Endothelial cell (in vitro differentiated cells): ENCODE results near the gene HLCS. TPM values are rescaled to one million over a fixed set of nuclear protein-coding genes. Genes with fewer than 3 reads are reported as not detected.

Experiments
- DNase-seq: peaks from one replicate; pipeline ENCODE4 v3.0.0; 2021; ENCODE audit warnings: low spot score
- H3K27ac Mint-ChIP-seq: one replicate; pipeline ENCODE4 v1.8.0; 2021; ENCODE audit warnings: mixed read lengths, inconsistent platforms; ENCODE audit not compliant: unreplicated experiment
- H3K27me3 Mint-ChIP-seq: one replicate; pipeline ENCODE4 v1.8.0; 2021; ENCODE audit warnings: mild to moderate bottlenecking, moderate library complexity, mixed read lengths, inconsistent platforms; ENCODE audit not compliant: unreplicated experiment
- H3K36me3 Mint-ChIP-seq: one replicate; pipeline ENCODE4 v1.8.0; 2021; ENCODE audit warnings: mild to moderate bottlenecking, low read depth, mixed read lengths, inconsistent platforms; ENCODE audit not compliant: unreplicated experiment
- H3K4me1 Mint-ChIP-seq: one replicate; pipeline ENCODE4 v1.8.0; 2021; ENCODE audit warnings: mild to moderate bottlenecking, mixed read lengths, inconsistent platforms; ENCODE audit not compliant: unreplicated experiment
- H3K4me3 Mint-ChIP-seq: one replicate; pipeline ENCODE4 v1.8.0; 2021; ENCODE audit warnings: mild to moderate bottlenecking, mixed read lengths, inconsistent platforms; ENCODE audit not compliant: unreplicated experiment
- H3K9me3 Mint-ChIP-seq: one replicate; pipeline ENCODE4 v1.8.0; 2021; ENCODE audit warnings: mixed read lengths, inconsistent platforms; ENCODE audit not compliant: unreplicated experiment
- total RNA-seq: library from RNA; stranded (reverse); fragmentation: NEBNext Ultra II Directional; extraction: Animal tissue kit (Norgen Biotek cat#: 25700); gene quantifications from one replicate; pipeline ENCODE4 v1.2.1, GENCODE V29; 2021; ENCODE audit not compliant: unreplicated experiment
- TF ChIP-seq, protein P1 (sequence below): fragments of 200-600 bp; sonication (generic); IDR thresholded peaks from one replicate; pipeline ENCODE4 v1.5.0; 2021; ENCODE audit warnings: antibody characterized with exemption; ENCODE audit not compliant: unreplicated experiment

Gene HLCS
- total RNA-seq, 1 donor from 2014 or later, result 97.4 TPM

DNA sequence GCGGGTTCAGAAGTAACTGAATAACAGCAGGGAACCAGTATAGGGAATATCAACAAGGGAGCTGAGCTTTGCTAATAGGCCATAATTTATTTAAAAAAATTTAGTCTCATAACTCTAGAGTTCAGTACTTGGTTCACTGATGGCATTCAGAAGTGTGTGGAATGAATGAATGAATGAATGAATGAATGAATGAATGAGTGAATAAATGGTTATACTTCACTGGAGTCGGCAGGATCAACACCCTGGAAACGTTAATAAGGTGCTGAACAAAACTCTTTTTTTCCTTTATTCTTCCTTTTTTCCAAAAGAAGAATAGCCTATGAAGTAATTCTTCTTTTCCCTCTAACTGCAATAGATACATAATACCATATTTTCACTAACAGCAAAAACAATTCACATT is 138.3 kb downstream of the HLCS start:
- H3K9me3 Mint-ChIP-seq, result no peaks in the 10 kb centered on the region
- TF ChIP-seq, protein P1, sequence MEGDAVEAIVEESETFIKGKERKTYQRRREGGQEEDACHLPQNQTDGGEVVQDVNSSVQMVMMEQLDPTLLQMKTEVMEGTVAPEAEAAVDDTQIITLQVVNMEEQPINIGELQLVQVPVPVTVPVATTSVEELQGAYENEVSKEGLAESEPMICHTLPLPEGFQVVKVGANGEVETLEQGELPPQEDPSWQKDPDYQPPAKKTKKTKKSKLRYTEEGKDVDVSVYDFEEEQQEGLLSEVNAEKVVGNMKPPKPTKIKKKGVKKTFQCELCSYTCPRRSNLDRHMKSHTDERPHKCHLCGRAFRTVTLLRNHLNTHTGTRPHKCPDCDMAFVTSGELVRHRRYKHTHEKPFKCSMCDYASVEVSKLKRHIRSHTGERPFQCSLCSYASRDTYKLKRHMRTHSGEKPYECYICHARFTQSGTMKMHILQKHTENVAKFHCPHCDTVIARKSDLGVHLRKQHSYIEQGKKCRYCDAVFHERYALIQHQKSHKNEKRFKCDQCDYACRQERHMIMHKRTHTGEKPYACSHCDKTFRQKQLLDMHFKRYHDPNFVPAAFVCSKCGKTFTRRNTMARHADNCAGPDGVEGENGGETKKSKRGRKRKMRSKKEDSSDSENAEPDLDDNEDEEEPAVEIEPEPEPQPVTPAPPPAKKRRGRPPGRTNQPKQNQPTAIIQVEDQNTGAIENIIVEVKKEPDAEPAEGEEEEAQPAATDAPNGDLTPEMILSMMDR, result no peak
- H3K27ac Mint-ChIP-seq, result no peak overlapping the region
- no peaks in the 10 kb centered on the region for H3K27me3 Mint-ChIP-seq
- peaks cover 7% of the 10 kb centered on the region for H3K4me1 Mint-ChIP-seq
- no peak for DNase-seq
- peaks cover 20% of the 10 kb centered on the region for H3K36me3 Mint-ChIP-seq
- H3K4me3 Mint-ChIP-seq, result no peak overlapping the region

DNA sequence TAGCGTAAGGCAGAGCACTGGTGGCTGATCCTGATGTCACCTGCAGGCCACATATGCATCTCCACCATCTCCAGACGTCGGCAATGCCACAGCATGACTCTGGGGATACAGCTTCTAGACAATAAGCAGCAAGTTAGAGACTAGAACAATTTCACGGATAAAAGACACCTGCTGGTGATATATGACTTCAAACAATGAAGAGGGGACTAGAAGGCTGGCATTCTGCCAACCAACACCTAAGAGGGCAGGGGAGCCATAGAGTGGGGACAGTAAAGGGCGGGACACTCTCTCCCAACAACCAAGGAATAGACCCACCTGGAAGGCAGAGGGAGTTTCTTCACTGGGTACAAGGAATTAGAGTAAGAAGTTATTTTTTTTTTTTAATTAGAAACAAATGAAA is 140.8 kb downstream of the HLCS start:
- Mint-ChIP-seq H3K4me1 (peaks cover 4% of the 10 kb centered on the region), H3K27me3 (no peaks in the 10 kb centered on the region), H3K9me3 (no peaks in the 10 kb centered on the region), H3K4me3 (no peak overlapping the region), H3K36me3 (peaks cover 16% of the 10 kb centered on the region), H3K27ac (no peak overlapping the region)
- no peak for DNase-seq
- TF ChIP-seq, protein P1, result no peak

- no peak overlapping the region for H3K27ac Mint-ChIP-seq
- H3K4me3 Mint-ChIP-seq, result no peak overlapping the region
- H3K4me1 Mint-ChIP-seq, result peaks cover 4% of the 10 kb centered on the region
- H3K36me3 Mint-ChIP-seq, result peaks cover 16% of the 10 kb centered on the region
- DNase-seq, result no peak
- no peaks in the 10 kb centered on the region for H3K27me3 Mint-ChIP-seq
- H3K9me3 Mint-ChIP-seq, result no peaks in the 10 kb centered on the region
- TF ChIP-seq, protein P1, result no peak
Measured at GRCh38 chr21:36821032-36821299, 145.5 kb downstream of the HLCS start.

DNA sequence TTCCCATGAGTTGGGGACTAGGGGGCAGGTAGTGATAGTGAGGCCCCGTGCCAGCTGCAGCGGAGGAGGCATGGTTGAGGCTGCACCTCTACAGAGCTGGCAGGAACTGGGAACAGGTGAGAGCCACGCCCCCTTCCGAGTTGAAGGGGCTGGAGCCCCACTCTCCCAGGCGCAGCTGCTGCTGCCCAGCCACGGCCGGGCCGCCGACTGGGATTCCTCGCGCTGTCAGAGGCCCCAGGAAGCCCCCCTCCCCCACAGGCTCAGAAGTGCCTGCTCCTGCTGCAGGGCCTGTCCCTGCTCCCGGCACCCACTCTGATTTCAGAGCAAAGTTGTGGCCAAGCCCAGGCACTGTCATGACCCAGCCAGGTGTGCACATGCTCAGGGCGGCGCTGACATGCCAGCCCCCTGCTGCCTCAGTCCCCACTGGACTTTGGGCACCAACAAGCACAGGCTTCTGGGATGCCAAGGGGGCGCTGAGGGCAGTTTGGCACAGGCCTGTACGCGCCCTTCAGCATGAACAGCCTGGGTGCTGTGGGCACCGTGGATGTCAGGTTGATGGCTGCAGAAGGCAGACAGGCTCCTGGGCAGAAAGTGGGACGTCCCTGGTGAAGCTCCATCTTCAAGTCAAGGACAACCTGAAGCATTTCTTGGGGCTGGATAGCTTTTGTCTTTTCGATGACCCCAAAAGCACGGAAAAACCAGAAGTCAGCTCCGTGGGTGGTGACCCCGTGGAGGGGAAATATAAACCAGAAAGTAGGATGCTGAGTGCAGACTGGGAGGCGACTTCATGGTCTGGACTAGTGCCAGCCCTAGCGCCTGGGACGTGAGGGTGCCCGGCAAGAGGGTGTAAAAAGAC is 146.1 kb downstream of the HLCS start:
- H3K4me1 Mint-ChIP-seq, result peaks cover 4% of the 10 kb centered on the region
- no peak overlapping the region for H3K27ac Mint-ChIP-seq
- H3K9me3 Mint-ChIP-seq, result no peaks in the 10 kb centered on the region
- no peak overlapping the region for H3K4me3 Mint-ChIP-seq
- DNase-seq, result no peak
- H3K36me3 Mint-ChIP-seq, result peaks cover 13% of the 10 kb centered on the region
- TF ChIP-seq, protein P1, result no peak
- peaks cover under 1% of the 10 kb centered on the region for H3K27me3 Mint-ChIP-seq

- TF ChIP-seq, protein P1, result no peak
- H3K27ac Mint-ChIP-seq, result no peak overlapping the region
- peaks cover 3% of the 10 kb centered on the region for H3K36me3 Mint-ChIP-seq
- no peaks in the 10 kb centered on the region for H3K9me3 Mint-ChIP-seq
- H3K4me1 Mint-ChIP-seq, result no peaks in the 10 kb centered on the region
- no peak overlapping the region for H3K4me3 Mint-ChIP-seq
- no peak for DNase-seq
- peaks cover 2% of the 10 kb centered on the region for H3K27me3 Mint-ChIP-seq
Measured at GRCh38 chr21:36817732-36818450, 148.6 kb downstream of the HLCS start.
